H1 (cell line): Measurements from ENCODE around the gene LDLRAD4. TPM values are rescaled to one million over a fixed set of nuclear protein-coding genes. Genes with fewer than 3 reads are reported as not detected.

ENCODE experiments used
- CBX8 ChIP-seq: fragments of 300-800, 300-1000 bp; sonication (generic); IDR thresholded peaks from 2 replicates; pipeline ENCODE4 v1.7.1; 2016; ENCODE audit warnings: low read depth, low read length, borderline replicate concordance
- CTBP2 ChIP-seq: IDR thresholded peaks from 2 replicates; pipeline ENCODE4 v1.7.0; 2011; ENCODE audit warnings: borderline replicate concordance, mild to moderate bottlenecking, moderate library complexity, mixed read lengths, low read length; ENCODE audit not compliant: insufficient read depth, insufficient read length
- GABPA ChIP-seq: IDR thresholded peaks from 2 replicates; pipeline ENCODE4 v1.6.1; 2011; ENCODE audit warnings: mild to moderate bottlenecking, low read length, moderate library complexity, borderline replicate concordance; ENCODE audit not compliant: insufficient read depth
- HDAC2 ChIP-seq, 2 experiments: fragments of 300-600 bp in 1 of 2; sonication (generic) in 1 of 2; IDR thresholded peaks; 2 replicates each; pipeline ENCODE4 v1.6.1; 2011 to 2012; ENCODE audit warnings: low read depth in 2 of 2, low read length in 2 of 2, mild to moderate bottlenecking in 2 of 2, moderate library complexity in 2 of 2, borderline replicate concordance in 1 of 2, inconsistent platforms in 1 of 2
- SP1 ChIP-seq: IDR thresholded peaks from 2 replicates; pipeline ENCODE4 v1.6.1; 2011; ENCODE audit warnings: low read depth, low read length
- polyA plus RNA-seq, 7 experiments: library from polyadenylated mRNA; depleted of rRNA in 3 of 7; stranded (reverse) in 5 of 7; unstranded in 2 of 7; fragments of >200 nt in 5 of 7; fragments of 200-250 nt in 2 of 7; gene quantifications; 1 replicate in 5 of 7; 2 replicates in 1 of 7; 4 replicates in 1 of 7; pipeline versions ENCODE4 v1.2.1 to v1.2.3, GENCODE V29; 2011 to 2013; ENCODE audit warnings: missing spikeins in 2 of 7, mixed read lengths in 2 of 7
- total RNA-seq: library from RNA; stranded (reverse); fragmentation: NEBNext Ultra II Directional; extraction: Animal tissue kit (Norgen Biotek cat#: 25700); gene quantifications from 2 replicates; pipeline ENCODE4 v1.2.1, GENCODE V29; 2021

The LDLRAD4 gene
- total and polyA plus RNA-seq, 2 of the 8 experiments (the other 6 are each of a cell fraction or from before 2014, with no cell fraction given): 0.77 to 1.4 TPM

DNA sequence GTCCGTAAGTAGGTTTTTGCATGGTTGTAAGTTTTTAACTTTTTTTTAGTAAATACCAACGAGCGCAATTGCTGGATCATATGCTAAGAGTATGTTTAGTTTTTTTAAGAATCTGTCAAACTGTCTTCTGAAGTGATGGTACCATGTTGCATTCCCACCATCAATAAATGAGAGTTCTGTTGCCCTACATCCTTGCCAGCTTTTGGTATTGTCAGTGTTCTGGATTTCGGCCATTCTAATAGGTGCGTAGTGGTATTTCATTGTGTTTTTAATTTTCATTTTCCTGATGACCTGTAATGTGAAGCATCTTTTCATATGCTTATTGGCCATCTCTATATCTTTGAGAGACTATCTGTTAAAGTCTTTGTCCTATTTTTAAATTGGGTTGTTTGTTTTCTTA, 114.3 kb downstream of the LDLRAD4 start (continued):
- no peak for TF ChIP-seq SP1
- TF ChIP-seq CBX8: no peak
- TF ChIP-seq HDAC2 (IDR thresholded peaks at IDR 0.05; ENCODE audit: borderline replicate concordance in 1 of 2, low read depth in 2 of 2, low read length in 2 of 2): no peak
- TF ChIP-seq GABPA: no peak
- TF ChIP-seq CTBP2: no peak
